A673 (cell line): ENCODE data around the gene UXS1. TPM values are rescaled to one million over a fixed set of nuclear protein-coding genes. Genes with fewer than 3 reads are reported as not detected.
"Not testable (repeated sequence)": the region's sequence is repeated elsewhere in the genome, so short reads cannot be mapped to it uniquely, and the experiment has no call there.

Experiments
- Bru-seq: library from RNA; stranded (reverse); fragments of 400-500 nt; gene quantifications from one replicate; lab custom pipeline; 2021; lab: Mats Ljungman, UMichigan
- BruChase-seq, 2 experiments: library from RNA; stranded (reverse); fragments of 400-500 nt; gene quantifications; one replicate each; lab custom pipeline; 2021; lab: Mats Ljungman, UMichigan
- BruUV-seq: library from RNA; stranded (reverse); fragments of 400-500 nt; replicated peaks from 2 replicates; lab custom pipeline; 2021; lab: Mats Ljungman, UMichigan
- CTCF ChIA-PET: fragments of 300-600 bp; sonication (Branson Sonifier 250); formaldehyde crosslinking; loops from one replicate; lab custom pipeline; 2022; ENCODE audit warnings: antibody characterized with exemption; lab: Charles Lee
- POLR2A ChIA-PET: fragments of 300-600 bp; sonication (Branson Sonifier 250); formaldehyde crosslinking; loops from one replicate; lab custom pipeline; 2022; ENCODE audit warnings: antibody characterized with exemption; ENCODE audit not compliant: low non-redundant PET; lab: Charles Lee
- DNase-seq: peaks from one replicate; pipeline ENCODE4 v3.0.0-alpha.2; 2015; ENCODE audit warnings: low spot score
- H3K27ac ChIP-seq: fragments of 200-600 bp; sonication (generic); 2 replicates; pipeline ENCODE4 v1.5.1; 2016; ENCODE audit warnings: mixed run types, low read depth, mild to moderate bottlenecking, mixed read lengths, antibody characterized with exemption, low read length; ENCODE audit not compliant: poor library complexity, severe bottlenecking
- H3K27me3 ChIP-seq: fragments of 200-600 bp; sonication (generic); replicated peaks from 2 replicates; pipeline ENCODE4 v1.6.1; 2017; ENCODE audit warnings: mixed run types, low read depth, mild to moderate bottlenecking, mixed read lengths, antibody characterized with exemption, low read length; ENCODE audit not compliant: insufficient read depth, poor library complexity
- H3K36me3 ChIP-seq: fragments of 200-600 bp; sonication (generic); 2 replicates; pipeline ENCODE4 v1.6.1; 2016; ENCODE audit warnings: mixed run types, mild to moderate bottlenecking, mixed read lengths, antibody characterized with exemption, low read length; ENCODE audit not compliant: insufficient read depth, poor library complexity, severe bottlenecking
- H3K4me1 ChIP-seq: fragments of 200-600 bp; sonication (generic); 2 replicates; pipeline ENCODE4 v1.6.1; 2017; ENCODE audit warnings: mixed run types, mild to moderate bottlenecking, mixed read lengths, antibody characterized with exemption, low read length; ENCODE audit not compliant: insufficient read depth, poor library complexity, severe bottlenecking
- H3K4me3 ChIP-seq: fragments of 200-600 bp; sonication (generic); 2 replicates; pipeline ENCODE4 v1.5.1; 2016; ENCODE audit warnings: low read depth, mixed run types, mild to moderate bottlenecking, mixed read lengths, low read length; ENCODE audit not compliant: poor library complexity, severe bottlenecking
- H3K9me3 ChIP-seq: fragments of 200-600 bp; sonication (generic); 2 replicates; pipeline ENCODE4 v1.6.1; 2016; ENCODE audit warnings: mixed run types, low read depth, mild to moderate bottlenecking, mixed read lengths, antibody characterized with exemption, low read length; ENCODE audit not compliant: poor library complexity, severe bottlenecking
- EZH2 ChIP-seq: fragments of 200-600 bp; sonication (generic); IDR thresholded peaks from 2 replicates; pipeline ENCODE4 v1.6.1; 2017; ENCODE audit warnings: borderline replicate concordance, low read depth, mild to moderate bottlenecking, mixed read lengths, antibody characterized with exemption, low read length; ENCODE audit not compliant: poor library complexity, severe bottlenecking
- intact Hi-C: fragments of 100-400 bp; cut with micrococcal nuclease; formaldehyde crosslinking; loops from one replicate; pipeline ENCODE4 v1.10.0; 2022; ENCODE audit not compliant: unreplicated experiment
- long read RNA-seq: library from polyadenylated mRNA; stranded (forward); transcript quantifications from one replicate; pipeline ENCODE4 v2.0.0, GENCODE V29; 2022
- total RNA-seq: library from RNA; stranded (reverse); gene quantifications from 2 replicates; pipeline ENCODE4 v1.2.3, GENCODE V29; 2021
- TF ChIP-seq, protein P1 (sequence below): fragments of 300-800, 200-600 bp; sonication (generic); conservative IDR thresholded peaks from 2 replicates; pipeline ENCODE4 v1.5.1; 2017; ENCODE audit warnings: low read depth, mild to moderate bottlenecking, antibody characterized with exemption, low read length, moderate library complexity, mixed read lengths

Gene UXS1
- 48.6 and 50.9 TPM in 2 replicates for total RNA-seq
- percentile 79 among the genes with signal in this experiment for Bru-seq, nascent RNA
- BruChase-seq, experiment 1, labeled RNA remaining after a 2-hour chase = percentile 80 among the genes with signal in this experiment
- percentile 73 among the genes with signal in this experiment for BruChase-seq, experiment 2, labeled RNA remaining after a 6-hour chase
- long read RNA-seq, transcript UXS1-203 (15 exons, 1,839 nt) = major isoform, 53 of 93 reads
- long read RNA-seq, transcript UXS1-201 (15 exons, 2,099 nt) = minor isoform, 21 of 93 reads
- long read RNA-seq, partial matches to known transcripts = 3 of 93 reads
- long read RNA-seq, other reads (novel, unspliced or antisense) = 16 of 93 reads

DNA sequence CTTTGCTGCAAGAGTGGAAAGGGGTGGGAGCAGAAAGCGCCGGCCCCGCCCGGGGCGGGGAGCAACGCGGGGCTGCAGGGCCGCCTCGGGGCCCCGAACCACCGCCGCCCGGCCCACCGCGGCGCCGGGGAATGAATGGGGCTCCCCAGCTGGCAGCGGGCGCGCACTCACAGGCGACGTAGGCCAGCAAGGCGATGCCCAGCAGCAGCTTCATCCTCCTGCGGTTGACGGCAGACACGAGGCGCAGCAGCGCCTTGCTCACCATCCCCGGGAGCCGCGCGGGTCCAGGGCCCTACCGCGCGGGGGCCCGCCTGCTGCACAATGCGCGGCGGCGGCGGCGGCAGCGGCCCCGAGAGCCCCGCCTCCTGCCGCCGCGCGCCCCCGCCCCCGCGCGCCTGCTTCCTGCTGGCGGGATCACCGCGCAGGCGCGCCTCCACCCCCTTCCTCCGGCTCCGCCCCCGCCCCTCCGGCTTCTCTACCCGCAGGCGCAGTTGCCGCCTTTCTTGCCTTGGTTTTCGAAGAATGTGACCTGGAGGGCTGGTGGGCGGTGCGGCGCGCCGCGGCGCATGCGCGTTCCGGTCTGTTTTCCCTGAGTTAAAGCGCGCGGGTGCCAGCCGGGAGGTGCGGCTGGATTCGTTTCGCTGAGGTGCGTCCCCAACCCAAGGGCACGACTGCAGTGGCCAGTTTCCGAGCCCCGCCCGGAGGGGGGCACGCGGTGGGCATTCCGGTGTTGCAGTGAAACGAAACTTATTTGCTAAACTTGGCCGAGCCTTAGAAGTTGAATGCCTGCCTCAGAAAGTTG lies at the start of gene UXS1:
Gene UXS1, minus strand, starts transcription at position 325 of the 802 bp plus-strand sequence. Its CDS starts 60 bp downstream, at position 265.
- Histone ChIP-seq H3K4me1 (no peaks in the 10 kb centered on the region), H3K9me3 (no peaks in the 10 kb centered on the region), H3K27me3 (no peaks in the 10 kb centered on the region), H3K4me3 (peak within 1 kb of the TSS; percentile 96), H3K27ac (peak within 1 kb of the TSS; percentile 85), H3K36me3 (no peaks in the 10 kb centered on the region)
- peak; percentile 97 for DNase-seq
- CTCF ChIA-PET = no interaction called here
- BruUV-seq = no TSS peak
- POLR2A ChIA-PET = interaction anchor here (0.6 kb wide), 1 partner anchor 102 kb away, joined by 5 read pairs; no protein-coding TSS in a partner anchor
- TF ChIP-seq EZH2 = no peak
- TF ChIP-seq, protein P1, sequence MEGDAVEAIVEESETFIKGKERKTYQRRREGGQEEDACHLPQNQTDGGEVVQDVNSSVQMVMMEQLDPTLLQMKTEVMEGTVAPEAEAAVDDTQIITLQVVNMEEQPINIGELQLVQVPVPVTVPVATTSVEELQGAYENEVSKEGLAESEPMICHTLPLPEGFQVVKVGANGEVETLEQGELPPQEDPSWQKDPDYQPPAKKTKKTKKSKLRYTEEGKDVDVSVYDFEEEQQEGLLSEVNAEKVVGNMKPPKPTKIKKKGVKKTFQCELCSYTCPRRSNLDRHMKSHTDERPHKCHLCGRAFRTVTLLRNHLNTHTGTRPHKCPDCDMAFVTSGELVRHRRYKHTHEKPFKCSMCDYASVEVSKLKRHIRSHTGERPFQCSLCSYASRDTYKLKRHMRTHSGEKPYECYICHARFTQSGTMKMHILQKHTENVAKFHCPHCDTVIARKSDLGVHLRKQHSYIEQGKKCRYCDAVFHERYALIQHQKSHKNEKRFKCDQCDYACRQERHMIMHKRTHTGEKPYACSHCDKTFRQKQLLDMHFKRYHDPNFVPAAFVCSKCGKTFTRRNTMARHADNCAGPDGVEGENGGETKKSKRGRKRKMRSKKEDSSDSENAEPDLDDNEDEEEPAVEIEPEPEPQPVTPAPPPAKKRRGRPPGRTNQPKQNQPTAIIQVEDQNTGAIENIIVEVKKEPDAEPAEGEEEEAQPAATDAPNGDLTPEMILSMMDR = no peak
- intact Hi-C loops = no loop called here

DNA sequence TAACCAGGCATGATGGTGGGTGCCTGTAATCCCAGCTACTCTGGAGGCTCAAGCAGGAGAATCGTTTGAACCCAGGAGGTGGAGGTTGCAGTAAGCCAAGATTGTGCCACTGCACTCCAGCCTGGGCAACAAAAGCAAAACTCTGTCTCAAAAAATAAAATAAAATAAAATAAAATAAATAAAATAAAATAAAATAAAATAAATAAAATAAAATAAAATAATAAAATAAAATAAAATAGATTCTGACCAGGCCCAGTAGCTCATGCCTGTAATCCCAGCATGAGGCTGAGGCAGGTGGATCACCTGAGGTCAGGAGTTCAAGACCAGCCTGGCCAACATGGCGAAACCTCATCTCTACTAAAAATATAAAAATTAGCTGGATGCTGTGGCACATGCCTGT lies 45.4 kb upstream of the UXS1 start:
- H3K27ac ChIP-seq, intact Hi-C loops, H3K9me3 ChIP-seq, CTCF ChIA-PET, H3K27me3 ChIP-seq, POLR2A ChIA-PET, DNase-seq, H3K4me3 ChIP-seq, H3K4me1 ChIP-seq, BruUV-seq, H3K36me3 ChIP-seq: not testable (repeated sequence)

DNA sequence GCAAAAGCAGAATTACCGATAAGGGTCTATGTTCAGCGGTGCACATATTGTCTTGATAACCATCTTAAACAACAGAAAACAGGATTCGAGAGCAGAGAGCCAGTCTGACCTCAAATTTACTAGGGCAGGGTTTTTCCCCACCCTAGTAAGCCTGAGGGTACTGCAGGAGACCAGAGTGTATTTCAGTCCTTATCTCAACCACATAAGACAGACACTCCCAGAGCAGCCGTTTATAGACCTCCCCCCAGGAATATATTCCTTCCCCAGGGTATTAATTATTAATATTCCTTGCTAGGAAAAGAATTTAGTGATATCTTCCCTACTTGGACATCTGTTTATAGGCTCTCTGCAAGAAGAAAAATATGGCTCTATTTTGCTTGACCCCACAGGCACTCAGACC lies 41.3 kb upstream of the UXS1 start:
- H3K36me3 ChIP-seq, H3K9me3 ChIP-seq, H3K27ac ChIP-seq, POLR2A ChIA-PET, H3K4me1 ChIP-seq, H3K4me3 ChIP-seq, BruUV-seq, DNase-seq, H3K27me3 ChIP-seq, CTCF ChIA-PET, intact Hi-C loops: not testable (repeated sequence)

DNA sequence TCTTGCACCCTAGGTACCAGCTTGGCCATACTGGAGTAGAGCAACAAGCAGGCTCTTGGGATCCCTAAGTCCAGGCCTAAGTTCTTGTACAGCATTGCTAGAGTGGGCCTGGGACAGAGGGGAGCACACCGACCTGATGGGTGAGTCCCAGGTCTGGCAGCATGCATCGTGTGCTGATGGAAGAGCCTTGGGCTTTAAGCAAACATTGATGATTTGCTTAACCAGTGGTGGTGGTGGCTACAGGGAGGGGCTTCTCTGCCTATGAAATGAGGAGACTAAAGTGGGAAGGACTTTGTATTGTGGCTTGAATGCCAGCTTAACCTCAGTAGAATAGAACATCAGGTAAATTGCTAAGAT lies 39.2 kb upstream of the UXS1 start:
- BruUV-seq = no TSS peak
- TF ChIP-seq EZH2 = no peak
- TF ChIP-seq, protein P1 = no peak
- no peak overlapping the region for H3K27ac ChIP-seq

More for the DNA sequence above, 39.2 kb upstream of the UXS1 start:
- no peaks in the 10 kb centered on the region for H3K4me1 ChIP-seq
- intact Hi-C loops = no loop called here
- no peak overlapping the region for H3K4me3 ChIP-seq
- H3K36me3 ChIP-seq = no peaks in the 10 kb centered on the region
- CTCF ChIA-PET = no interaction called here
- POLR2A ChIA-PET = no interaction called here
- H3K27me3 ChIP-seq = no peaks in the 10 kb centered on the region
- no peaks in the 10 kb centered on the region for H3K9me3 ChIP-seq
- no peak for DNase-seq
